ENCODE data around the gene SLC15A5. TPM values are rescaled to one million over a fixed set of nuclear protein-coding genes. Genes with fewer than 3 reads are reported as not detected.

SLC15A5 gene
- total RNA-seq, 4 donors from 2014 or later, result not detected

GRCh38 chr12:16243487-16244412 is 33.7 kb downstream of the SLC15A5 start:
- Histone ChIP-seq H3K27me3 (no peaks in the 10 kb centered on the region), H3K27ac (no peak overlapping the region), H3K36me3 (no peaks in the 10 kb centered on the region), H3K4me1 (no peaks in the 10 kb centered on the region), H3K9me3 (no peaks in the 10 kb centered on the region), H3K4me3 (no peak overlapping the region)
- WGBS, result 85% methylated on average over 9 of the region's 9 CpGs
- TF ChIP-seq POLR2A (IDR thresholded peaks at IDR 0.05), result no peak
- TF ChIP-seq POLR2AphosphoS5 (IDR thresholded peaks at IDR 0.05), result no peak
- no peak for TF ChIP-seq EP300 (IDR thresholded peaks at IDR 0.05)
- TF ChIP-seq CTCF (IDR thresholded peaks at IDR 0.05), result no peak
- no peak for DNase-seq (ENCODE audit: low spot score in 2 of 2)

GRCh38 chr12:16241346-16241745 is 36.1 kb downstream of the SLC15A5 start:
- Histone ChIP-seq H3K9me3 (no peaks in the 10 kb centered on the region), H3K4me3 (no peak overlapping the region), H3K27me3 (no peaks in the 10 kb centered on the region), H3K27ac (no peak overlapping the region), H3K4me1 (no peaks in the 10 kb centered on the region), H3K36me3 (no peaks in the 10 kb centered on the region)
- TF ChIP-seq POLR2A (IDR thresholded peaks at IDR 0.05), result no peak
- no peak for TF ChIP-seq POLR2AphosphoS5 (IDR thresholded peaks at IDR 0.05)
- TF ChIP-seq CTCF (IDR thresholded peaks at IDR 0.05), result no peak
- TF ChIP-seq EP300 (IDR thresholded peaks at IDR 0.05), result no peak
- 74% methylated on average over 4 of the region's 4 CpGs for WGBS
- no peak for DNase-seq (ENCODE audit: low spot score in 2 of 2)

GRCh38 chr12:16238661-16239060 is 38.8 kb downstream of the SLC15A5 start:
- Histone ChIP-seq H3K27me3 (no peaks in the 10 kb centered on the region), H3K36me3 (no peaks in the 10 kb centered on the region), H3K27ac (no peak overlapping the region), H3K4me1 (no peaks in the 10 kb centered on the region), H3K9me3 (no peaks in the 10 kb centered on the region), H3K4me3 (no peak overlapping the region)
- DNase-seq (ENCODE audit: low spot score in 2 of 2), result no peak
- TF ChIP-seq EP300 (IDR thresholded peaks at IDR 0.05), result no peak
- WGBS, result 67% methylated on average over 2 of the region's 2 CpGs

GRCh38 chr12:16229676-16230075 is 47.8 kb downstream of the SLC15A5 start:
- 45% methylated on average over 1 of the region's 1 CpG for WGBS
- Histone ChIP-seq H3K4me1 (no peaks in the 10 kb centered on the region), H3K27me3 (no peaks in the 10 kb centered on the region), H3K27ac (no peak overlapping the region), H3K4me3 (no peak overlapping the region), H3K9me3 (peaks cover 3% of the 10 kb centered on the region), H3K36me3 (no peaks in the 10 kb centered on the region)
- DNase-seq (ENCODE audit: low spot score in 2 of 2), result no peak
- TF ChIP-seq POLR2A (IDR thresholded peaks at IDR 0.05) (no peak), CTCF (IDR thresholded peaks at IDR 0.05) (no peak), EP300 (IDR thresholded peaks at IDR 0.05) (no peak), POLR2AphosphoS5 (IDR thresholded peaks at IDR 0.05) (no peak)

GRCh38 chr12:16228067-16228466 is 49.4 kb downstream of the SLC15A5 start:
- DNase-seq (ENCODE audit: low spot score in 2 of 2), result no peak
- WGBS, result 33% methylated on average over 2 of the region's 2 CpGs
- TF ChIP-seq CTCF (IDR thresholded peaks at IDR 0.05), result no peak
- TF ChIP-seq POLR2AphosphoS5 (IDR thresholded peaks at IDR 0.05), result no peak
- TF ChIP-seq EP300 (IDR thresholded peaks at IDR 0.05), result no peak
- no peak for TF ChIP-seq POLR2A (IDR thresholded peaks at IDR 0.05)
- Histone ChIP-seq H3K27ac (no peak overlapping the region), H3K36me3 (no peaks in the 10 kb centered on the region), H3K27me3 (no peaks in the 10 kb centered on the region), H3K4me3 (no peak overlapping the region), H3K4me1 (no peaks in the 10 kb centered on the region), H3K9me3 (peaks cover 3% of the 10 kb centered on the region)

All from suprapubic skin (tissue), 4 donors.